Cortex of kidney (tissue), 1 donor: ENCODE measurements around the gene RPL21.

Source experiments
- DNase-seq: peaks from one replicate; lab custom pipeline; 2025; lab: John Stamatoyannopoulos, UW

Gene RPL21

DNA sequence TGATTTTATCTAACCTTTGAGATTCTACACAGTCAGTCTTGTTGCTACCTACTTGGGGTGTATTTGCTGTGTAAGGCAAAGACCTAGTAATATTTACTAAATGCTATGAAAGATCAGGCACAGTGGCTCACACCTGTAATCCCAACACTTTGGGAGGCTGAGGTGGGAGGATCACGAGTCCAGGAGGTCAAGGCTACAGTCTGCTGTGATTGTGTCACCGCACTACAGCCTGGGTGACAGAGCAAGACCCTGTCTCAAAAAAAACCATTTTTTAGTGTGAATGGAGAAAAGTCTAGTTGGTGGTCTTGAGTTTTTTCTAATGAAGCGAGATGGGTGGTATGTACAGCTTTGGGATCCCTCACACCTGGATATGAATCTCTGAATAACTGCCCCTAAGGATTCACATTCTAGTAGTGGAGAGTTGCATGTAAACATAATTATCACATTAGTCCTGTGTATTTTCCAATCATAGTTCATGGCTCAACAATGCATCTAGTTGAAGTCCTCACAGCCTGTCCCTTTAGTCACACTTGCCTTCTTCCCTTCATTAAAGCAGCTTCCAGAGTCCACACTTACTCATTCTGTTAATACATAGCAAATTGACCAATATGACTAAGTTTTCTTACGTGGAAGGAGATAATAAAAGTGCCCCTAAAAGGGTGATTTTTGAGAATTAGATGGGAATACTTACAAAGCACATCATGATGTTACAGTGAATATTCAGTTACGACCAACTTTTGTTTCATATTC lies 7.5 kb downstream of the RPL21 start:
- DNase-seq, result no peak

DNA sequence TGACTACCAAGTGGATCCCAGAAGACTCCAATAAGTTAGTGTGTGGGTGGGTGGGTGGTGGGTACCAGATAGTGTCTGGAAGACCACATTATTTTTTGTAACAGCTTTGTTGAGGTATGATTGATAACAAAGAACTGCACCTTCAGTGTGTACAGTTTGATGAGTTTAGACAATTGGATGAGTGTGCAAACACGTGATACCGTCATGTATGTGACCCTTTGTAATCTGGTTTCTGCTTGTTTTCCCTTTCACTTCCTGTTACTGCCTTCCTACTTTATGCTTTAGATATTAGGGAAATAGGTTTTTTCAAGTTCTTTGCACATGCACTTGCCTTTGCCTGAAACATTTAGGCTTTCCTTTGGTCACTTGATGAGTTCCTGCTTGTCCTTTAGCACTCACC lies 8.5 kb downstream of the RPL21 start:
- no peak for DNase-seq

DNA sequence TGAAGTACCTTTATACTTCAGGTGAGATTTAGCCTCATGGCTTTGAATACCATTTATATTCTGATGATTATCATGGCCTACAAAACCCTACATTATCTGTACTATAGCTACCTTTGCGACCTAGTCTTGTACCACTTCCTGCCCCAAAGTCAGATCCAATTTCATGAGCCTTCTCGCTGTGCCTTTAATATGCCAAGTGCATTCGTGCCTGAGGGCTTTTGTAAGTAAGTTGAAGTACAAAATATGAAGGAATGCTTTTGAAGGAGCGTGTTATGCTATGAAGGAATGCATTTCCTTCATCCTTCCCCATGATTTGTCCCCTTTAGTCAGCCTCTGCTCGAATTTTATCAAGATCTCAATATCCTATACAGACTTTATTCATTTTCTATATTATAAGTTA lies 10.0 kb downstream of the RPL21 start:
- DNase-seq, result no peak

DNA sequence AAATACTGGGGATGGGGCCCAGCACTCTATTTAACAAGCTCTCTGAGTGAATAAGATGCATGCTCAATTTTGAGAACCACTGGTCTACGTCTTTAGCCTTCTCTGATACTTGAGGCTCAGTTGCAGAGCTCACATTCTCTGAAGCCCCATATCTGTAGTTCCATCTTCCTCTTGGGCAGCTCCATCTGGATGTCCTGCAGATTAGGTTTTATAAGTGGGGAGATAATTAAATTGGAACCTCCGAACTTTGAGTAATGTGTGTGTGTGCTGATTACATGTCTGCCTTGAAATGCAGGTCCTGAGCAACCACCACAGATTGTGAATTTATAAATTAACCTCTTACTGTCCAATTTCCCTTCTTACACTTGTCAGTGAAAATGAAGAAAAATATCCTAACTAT lies 12.1 kb downstream of the RPL21 start:
- no peak for DNase-seq

DNA sequence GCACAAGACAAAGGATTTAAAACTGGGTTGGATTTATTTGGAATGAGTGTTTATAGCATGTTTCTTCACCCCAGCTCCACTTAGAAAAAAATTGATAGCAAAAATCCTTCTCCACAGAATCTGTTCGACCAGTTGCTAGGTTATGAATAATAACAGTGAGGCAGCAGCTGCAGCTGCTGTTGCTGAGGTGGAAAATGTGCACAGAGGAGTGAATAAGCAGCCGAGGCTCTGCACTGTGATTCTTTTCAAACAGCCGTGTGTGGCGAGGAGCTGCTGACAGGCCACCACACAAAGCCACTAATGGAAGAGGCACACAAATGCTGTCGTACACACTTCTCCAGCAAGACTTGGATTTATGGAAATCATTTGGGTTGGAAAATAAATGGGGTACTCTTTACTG lies 12.8 kb downstream of the RPL21 start:
- DNase-seq, result no peak

DNA sequence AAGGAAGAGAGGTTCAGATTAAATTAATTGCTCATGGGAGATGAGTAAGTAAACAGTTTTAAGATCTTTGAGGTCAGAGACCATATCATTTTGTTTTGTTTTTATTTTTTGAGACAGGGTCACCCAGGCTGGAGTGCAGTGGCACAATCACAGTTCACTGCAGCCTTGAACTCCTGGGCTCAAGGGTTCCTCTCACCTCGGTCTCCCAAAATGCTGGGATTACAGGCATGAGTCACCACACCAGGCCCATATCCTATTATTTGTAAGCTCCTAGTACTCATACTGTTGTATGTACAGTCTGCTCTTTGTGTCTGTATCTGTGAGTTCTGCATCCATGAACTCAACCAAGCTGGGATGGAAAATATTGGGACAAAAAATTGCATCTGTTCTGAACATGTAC lies 13.3 kb downstream of the RPL21 start:
- no peak for DNase-seq

DNA sequence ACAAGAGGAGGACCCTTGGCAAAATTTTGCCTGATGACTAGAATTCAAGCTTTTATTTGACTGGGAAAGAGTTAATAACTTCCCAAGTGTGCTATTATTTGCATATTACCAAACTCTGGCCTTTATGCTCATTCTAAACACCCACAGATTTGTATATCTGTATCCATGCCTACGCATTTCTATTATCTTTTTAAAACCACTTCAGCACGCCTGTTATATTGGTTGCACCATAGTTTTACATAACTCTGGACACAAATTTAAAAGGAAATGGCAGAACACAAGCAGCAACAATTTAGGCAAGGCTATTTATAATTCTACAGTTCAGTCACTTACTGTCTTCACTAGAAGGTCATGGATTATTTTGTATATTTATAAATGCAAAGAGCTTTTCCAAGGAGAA lies 15.6 kb downstream of the RPL21 start:
- no peak for DNase-seq

DNA sequence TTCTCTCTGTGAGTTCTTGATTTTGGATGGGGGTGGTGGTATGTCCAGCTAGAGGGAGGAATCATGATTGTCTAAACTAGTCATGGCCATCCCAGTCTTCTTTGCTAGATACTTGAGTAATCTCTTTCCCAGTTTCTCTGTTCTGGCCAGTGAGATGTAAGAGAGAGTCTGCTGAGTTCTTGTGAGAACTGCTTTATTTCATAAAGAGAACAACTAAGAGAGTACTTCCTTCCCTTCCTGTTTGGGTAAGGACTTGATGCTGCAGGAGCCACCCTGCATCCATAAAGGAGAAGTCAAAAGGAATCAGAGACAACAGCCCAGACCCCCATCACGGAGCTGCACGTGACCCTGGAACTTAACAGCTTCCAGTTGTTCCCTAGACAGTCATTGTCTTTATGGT lies 16.2 kb downstream of the RPL21 start:
- no peak for DNase-seq

DNA sequence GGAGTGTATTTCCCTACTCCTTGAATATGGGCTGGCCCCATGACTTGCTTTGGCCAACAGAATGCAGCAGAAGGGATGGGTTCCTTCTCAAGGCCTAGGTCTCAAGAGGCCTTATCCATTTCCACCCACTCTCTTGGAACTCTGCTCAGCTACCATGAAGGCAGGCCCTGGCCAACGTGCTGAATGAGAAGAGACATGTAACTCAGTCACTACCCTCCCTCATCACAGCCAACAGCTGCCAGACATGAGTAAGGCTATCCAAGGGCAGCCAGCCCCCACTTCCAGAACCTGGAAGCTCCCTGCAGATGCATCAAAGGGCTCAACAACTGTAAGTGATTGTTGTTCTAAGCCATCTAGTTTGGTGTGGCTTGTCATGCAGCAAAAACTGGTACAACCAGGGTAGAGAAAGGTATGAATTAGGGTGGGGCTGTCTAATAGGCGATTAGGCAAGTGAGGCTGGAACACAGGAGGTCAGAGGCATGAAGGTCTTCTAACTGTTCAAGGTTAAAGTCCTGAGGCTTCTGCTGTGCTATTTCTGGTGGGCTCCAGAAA lies 17.8 kb downstream of the RPL21 start:
- no peak for DNase-seq

DNA sequence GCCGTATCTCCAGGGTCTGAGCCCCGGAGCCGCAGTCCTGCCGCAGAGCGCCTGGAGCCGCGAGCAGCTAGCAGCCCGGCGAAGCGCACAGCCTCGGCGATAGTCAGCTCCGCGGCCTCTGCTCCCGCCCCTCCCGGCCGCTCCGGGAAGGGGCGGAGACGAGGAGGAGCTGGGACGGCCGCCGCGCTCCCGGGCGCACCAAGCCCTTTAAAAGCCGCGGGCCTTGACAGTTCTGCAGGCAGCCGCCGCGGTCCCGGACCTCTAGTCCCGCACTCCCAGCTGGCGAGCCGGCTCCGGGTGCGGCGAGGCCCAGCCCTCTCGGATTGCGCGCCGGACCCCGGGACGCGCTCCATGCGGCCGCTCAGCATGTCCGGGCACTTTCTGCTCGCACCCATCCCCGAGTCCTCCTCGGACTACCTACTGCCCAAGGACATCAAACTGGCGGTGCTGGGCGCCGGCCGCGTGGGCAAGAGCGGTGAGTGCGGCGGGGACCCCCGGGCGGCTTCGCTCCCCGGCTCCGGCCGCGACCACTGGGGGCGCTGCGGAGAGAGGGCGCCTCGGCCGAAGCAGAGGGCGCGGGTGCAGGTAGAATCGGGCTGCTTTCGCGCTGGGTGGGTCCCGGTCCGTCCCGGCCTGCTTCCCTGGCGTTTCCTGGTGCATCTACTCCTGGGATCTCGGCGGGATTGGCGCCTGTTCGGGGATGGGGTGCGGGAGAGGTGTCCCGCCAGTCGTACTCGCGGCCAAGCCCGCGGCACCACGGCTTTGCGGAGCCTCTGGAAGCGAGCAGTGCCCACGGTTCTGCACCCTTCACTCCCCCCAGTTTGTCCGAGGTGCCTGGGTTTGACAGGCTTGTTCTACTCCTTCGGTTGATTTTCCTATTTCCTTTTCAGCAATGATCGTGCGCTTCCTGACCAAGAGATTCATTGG lies 19.5 kb downstream of the RPL21 start, which contains the start of gene RASL11A:
Gene RASL11A (plus strand): TSS at position 237 of the 927 bp plus-strand sequence. CDS start 115 bp downstream, at position 352.
- DNase-seq, result peak; percentile 43

DNA sequence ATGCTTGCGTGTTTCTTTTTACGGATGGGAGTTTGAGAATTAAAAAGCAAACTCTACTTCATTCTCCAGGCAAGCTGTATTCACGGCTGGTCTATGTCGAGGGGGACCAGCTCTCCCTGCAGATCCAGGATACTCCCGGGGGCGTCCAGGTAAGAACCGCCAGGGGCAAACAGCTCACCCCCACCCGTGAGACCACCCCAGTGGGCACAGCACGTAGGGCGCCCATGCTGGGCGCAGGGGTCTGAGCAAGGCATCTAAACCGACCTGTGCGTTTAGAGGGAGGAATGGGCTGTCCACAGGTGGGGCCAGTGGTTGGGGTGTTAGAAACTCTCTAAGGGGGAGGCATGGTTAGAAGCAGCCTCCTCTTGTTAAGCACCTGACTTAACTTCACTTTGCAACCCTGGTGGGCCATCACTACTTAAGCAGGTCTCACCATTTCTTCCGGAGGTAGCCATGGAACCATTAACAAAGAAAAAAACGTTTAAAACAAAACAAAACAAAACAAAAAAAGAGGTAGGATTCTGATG lies 20.3 kb downstream of the RPL21 start:
- no peak for DNase-seq

DNA sequence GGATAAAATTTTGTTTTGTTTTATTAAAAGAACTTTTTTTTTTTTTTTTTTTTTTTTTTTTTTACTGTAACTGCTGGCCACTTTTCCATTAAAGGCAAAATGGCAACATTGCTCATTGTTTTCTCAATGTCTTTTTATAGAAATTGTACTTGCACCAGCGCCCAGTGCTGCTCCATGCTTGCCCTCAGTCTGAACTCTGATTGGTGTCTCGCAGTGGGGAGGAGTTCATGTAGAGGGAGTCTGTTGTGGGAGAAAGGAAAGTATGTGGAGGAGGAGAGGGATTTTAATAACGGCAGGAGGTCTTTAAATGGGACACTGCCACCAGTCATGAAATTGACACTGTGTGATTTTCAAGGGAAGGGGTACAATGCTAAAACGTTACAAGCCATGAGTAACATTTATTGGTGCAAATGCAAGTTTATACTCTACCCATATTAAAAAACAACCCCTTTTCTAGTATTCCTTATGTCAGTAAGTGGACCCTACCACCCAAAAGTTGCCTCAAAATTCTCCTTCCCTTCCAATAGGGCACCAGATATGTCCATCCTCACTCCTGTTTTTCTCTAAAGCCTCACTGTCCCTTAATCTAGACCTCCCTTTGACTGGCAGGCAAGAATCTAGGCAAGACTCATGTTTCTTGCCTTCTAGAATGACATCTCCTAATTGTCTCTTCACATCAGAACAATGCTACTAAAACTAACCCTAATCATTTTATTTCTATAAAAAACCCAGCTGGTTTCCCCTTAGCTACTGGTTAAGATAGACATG lies 22.5 kb downstream of the RPL21 start:
- no peak for DNase-seq

DNA sequence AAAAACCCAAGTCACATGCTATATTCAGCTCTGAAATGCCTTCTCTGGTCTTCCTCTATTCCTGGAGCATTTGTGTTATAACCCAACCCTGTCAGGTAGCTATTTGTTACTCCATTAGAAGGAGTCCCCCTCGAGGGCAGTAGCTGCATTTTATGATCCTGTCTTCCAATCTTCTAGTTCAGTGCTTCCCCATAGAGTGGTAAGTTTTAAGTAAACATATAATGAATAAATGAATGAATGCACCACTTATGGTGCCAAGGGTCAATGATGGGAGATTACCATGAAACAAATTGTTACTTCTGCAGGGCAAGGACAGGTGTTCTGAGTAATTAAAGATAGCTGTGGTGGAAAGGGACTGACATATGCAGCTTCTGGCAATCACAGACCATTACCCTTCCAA lies 23.3 kb downstream of the RPL21 start:
- DNase-seq, result no peak

DNA sequence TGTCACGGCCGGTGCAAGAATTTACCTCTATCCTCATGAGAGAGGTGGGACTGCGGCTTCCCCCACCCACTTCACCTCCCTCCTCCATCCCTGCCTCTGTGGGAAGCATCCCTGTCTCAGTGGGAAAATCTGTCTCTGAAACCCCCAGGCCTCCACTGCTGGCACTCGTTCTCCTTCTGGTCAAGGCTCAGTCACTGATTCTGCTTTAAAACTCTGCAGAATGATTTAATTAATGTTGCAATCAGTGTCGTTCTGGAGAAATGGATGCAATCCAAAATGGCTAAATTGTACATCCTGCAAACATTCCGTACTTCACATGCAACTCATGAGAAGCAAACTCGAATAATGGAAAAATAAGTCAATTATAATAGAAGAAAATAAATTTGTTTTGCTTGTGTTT lies 24.8 kb downstream of the RPL21 start:
- DNase-seq, result no peak

DNA sequence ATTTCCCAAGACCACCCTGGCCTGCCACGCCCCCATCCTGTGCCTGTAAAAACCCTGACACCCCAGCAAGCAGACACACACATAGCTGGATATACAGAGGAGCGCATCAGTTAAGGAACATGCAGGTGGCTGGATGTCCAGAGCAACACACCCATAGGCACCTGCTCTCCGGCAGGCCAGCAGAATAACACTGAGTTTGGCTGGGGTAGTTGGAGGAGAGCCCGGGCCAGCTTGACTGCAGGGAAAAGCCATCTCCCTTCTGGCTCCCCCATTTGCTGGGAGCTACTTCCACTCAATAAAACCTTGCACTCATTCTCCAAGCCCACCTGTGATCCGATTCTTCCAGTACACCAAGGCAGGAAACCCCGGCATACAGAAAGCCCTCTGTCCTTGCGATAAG lies 28.1 kb downstream of the RPL21 start:
- DNase-seq, result no peak

DNA sequence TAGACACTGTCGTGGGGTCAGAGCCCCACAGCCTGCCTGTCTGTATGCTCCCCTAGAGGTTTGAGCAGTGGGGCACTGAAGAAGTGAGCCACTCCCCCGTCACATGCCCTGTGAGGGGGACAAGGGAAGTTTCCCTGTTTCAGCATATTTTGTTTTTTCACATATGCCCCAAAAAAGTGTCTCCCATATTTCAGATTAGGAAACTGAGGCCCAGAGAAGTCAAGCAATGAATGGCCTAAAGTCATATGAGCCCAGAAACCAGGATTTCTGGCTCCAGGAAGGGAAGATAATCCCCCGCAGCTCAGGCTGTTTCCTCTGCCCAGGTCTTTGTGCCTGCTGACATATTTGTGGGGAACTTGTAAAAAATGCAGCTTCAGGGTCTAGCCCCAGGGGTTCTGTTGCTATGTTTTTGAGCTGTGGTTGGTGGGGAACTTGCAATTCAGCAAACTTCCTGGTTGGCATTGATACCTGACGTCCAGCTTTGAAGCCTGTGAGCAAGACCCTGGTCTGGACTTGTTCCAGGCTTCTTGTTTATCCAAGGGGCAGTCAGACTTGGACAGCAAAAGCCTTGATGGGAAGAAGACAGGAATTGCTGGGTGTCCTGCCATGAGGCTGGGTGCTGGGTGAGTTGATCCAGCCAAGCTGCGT lies 28.8 kb downstream of the RPL21 start:
- no peak for DNase-seq

DNA sequence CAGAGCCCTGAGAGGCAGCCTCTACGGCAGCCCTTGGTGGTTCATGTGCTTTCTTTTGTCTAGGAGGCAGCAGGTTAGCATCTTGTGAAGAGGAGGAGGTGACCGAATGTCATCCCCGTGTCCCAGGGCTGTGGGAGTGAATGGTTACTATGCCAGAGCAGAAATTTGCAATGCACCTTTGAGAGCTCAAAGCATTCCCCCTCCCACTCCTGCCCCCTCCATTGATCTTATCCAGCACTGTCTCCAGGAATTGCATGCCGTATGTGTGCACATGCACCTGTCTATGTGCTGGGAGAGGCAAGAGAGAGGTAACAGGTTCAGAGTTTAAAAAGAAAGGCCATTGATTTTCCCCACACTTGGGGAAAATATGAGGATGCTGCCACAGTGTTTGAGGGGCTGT lies 29.5 kb downstream of the RPL21 start:
- no peak for DNase-seq

DNA sequence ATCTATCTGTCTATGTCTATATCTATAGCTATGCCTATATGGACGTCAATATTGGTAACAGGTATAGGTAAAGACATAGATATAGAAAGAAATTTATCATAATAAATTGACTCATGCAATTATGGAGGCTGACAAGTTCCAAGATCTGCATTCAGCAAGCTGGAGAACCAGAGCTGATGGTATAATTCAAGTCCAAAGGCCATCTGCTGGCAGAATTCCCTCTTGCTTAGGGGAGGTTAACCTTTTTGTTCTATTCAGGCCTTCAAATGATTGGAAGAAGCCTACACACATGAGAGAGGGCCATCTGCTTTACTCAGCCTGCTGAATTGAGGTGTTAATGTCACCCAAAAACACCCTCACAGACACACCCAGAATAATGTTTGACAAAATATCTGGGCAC lies 30.1 kb downstream of the RPL21 start:
- DNase-seq, result no peak

DNA sequence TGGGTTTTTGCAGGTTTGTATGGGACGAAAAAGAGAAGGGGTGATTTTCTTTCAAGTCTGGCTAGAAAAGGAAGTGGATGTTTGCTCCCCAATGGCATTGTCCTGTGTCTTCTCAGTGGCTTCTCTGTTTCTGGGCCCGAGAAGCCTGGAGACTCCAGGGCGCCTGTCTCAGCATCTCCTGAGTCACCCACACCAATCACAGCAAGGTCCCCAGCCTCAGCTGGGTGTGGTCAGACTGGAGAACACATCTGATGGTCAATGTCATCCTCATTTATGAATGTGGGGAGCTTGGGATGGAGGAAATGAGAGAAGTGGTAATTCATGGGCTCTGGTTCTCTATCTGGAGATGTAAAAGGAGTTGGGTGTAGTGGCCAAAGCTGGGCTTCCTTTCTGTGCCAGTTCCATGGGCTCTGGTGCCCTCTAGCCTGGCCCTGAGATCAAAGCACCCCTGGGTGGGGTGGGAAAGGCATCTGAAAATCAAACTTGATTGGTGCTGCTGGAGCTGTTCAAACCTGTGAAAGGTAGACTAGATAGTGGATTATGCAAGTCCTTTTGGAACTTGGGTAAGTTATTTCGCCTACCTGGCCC lies 32.6 kb downstream of the RPL21 start:
- DNase-seq, result no peak

DNA sequence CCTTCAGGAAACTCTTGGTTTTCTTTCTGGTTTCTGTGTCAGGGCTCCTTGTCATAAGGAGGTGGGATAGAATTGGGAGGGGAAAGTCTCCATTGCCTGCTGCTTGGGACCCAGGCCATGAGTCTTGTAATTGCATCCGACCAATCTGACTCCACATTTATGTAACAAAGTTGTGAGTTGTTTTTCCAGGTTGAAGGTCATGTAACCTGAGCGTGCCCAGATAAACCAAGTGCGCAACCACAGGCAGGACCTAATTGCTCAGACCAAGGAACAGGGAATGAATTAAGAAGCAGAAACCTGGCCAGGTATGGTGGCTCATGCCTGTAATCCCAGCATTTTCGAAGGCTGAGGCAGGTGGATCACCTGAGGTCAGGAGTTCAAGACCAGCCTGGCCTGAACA lies 37.0 kb downstream of the RPL21 start:
- no peak for DNase-seq
